Esophagus mucosa (tissue), 1 donor: ENCODE results near the gene ARL1. TPM values are rescaled to one million over a fixed set of nuclear protein-coding genes. Genes with fewer than 3 reads are reported as not detected.
"Not testable (repeated sequence)": the region's sequence is repeated elsewhere in the genome, so short reads cannot be mapped to it uniquely, and the experiment has no call there.

Experiments
- ATAC-seq: fragments of 200-7000 bp; cut with Tn5 transposase; one replicate; pipeline ENCODE4 v1.9.1; 2020
- total RNA-seq: library from RNA; stranded (reverse); gene quantifications from one replicate; pipeline ENCODE4 v1.2.4, GENCODE V29; 2023
- donor health status: DM: yes; HTN: yes; CAD: no.

Gene ARL1
- total RNA-seq = 62.3 TPM

DNA sequence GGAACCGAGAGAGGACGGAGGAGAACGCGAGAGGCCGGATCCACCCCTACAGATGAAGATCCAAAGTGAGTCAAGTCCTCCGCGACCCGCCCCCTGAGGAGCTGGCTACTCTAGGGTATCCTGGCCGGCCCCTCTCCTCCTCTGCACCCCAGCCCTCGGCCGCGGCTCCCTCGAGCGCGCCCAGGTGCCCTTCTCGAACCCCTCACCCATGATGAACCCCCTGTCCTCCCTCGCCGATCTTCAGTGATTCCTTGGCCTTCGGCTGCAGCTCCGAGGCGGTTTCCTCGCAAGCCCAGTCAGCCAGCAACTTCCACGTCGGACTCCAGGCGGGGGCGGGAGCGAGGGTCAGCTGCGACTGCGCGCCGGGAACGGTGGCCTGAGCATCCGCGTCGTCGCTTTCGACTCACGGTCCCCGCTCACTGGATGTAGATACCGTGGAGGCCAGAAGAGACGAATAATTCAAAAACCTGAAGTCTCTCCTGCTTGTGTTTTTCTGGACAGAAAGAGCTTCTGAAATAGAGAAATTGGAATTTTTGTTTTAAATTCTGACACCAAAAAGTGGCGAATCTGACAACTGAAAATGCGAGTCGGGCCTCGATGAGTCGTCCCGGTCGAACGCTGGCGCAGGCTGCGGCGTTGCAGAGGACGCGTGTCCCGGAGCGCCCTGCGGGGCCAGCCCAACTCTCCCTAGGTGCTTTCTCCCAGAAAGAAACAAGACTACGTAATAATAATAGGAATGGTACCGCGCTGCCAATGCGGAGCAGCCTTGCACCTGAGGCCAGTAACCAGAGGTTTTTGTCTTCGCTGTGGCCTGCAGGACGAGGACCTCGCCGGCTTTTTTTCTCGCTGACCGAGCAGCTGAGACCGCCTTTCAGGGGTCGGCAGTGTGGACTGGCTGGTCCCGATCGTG lies at the start of gene ARL1:
Gene ARL1 (minus strand): TSS at position 337 of the 910 bp plus-strand sequence. CDS start 127 bp downstream, at position 210.
- ATAC-seq = peak; percentile 89

DNA sequence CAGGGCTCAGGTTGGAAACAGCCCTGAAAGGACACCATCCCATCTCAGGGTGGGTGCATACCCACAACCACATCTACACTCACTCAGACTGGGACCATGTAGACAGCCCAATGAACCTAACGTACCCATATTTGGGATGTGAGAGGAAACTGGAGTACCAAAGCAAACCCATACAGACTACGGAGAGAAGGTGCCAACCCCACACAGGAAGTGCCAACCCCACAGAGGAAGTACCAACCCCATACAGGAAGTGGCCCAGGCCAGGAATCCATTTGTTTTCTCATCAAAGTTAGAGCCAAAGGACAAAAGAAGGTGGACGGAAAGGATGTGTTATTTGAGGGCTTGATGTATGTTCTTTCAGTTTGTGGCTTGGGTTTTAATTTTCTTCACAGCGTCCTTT lies 48.1 kb upstream of the ARL1 start:
- peak; percentile 10 for ATAC-seq

DNA sequence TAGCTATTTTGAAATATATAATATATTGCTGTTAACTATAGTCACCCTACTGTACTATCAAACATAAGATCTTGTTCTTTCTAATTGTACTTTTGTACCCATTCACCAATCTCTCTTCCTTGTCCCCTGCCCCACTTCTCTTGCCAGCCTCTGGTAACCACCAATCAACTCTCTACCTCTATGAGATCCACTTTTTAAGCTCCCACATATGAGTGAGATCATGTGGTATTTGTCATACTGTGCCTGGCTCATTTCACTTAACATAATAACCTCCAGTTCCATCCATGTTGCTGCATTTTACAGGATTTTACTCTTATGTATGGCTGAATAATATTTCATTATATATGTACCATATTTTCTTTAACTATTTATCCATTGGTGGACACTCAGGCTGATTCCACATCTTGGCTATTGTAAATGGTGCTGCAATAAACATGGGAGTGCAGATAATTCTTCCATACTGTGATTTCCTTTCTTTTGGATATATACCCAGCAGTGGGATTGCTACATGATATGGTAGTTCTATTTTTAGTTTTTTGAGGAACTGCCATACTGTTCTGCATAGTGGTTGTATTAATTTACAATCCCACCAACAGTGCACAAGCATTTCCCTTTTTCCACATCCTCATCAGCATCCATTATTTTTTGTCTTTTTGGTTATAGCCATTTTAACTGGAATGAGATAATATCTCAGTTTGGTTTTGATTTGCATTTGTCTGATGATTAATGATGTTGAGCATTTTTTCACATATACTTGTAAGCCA lies 34.1 kb upstream of the ARL1 start:
- ATAC-seq = no peak

DNA sequence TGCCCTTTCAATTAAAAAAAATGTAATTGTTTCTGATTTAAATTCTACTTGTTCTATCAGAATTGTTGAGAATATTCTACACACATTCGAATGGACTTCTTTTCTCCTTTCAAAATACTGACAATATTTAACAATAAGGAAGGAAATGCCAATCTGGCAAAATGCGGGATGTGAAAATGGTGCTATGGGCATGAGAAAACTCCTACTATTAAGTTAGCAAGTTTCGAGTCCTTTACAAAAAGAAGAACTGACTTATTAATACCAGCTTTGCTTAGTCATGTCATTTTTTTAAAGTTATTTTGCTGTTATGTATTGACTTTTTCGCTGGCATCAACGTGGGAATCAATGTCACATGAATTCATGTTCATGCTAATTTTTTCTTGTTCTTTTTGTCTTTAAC lies 31.7 kb upstream of the ARL1 start:
- no peak for ATAC-seq

GRCh38 chr12:101436136-101436535 lies 28.6 kb upstream of the ARL1 start:
- peak; percentile 78 for ATAC-seq

GRCh38 chr12:101430456-101430855 lies 22.9 kb upstream of the ARL1 start:
- no peak for ATAC-seq

DNA sequence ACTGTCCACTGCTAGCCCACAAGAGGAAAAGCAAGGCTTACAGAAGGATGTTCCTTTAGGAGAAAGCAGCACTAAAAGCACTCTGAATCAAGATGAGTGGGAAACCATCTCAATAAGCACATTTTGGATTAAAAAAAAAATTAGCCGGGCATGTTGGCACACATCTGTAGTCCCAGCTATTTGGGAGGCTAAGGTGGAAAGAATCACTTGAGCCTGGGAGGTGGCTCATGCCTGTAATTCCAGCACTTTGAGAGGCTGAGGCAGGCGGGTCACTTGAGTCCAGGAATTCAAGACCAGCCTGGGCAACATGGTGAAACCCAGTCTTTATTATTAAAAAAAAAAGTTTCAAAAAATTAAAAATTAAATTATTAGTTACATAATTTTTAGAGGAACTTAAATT lies 17.0 kb upstream of the ARL1 start:
- no peak for ATAC-seq

DNA sequence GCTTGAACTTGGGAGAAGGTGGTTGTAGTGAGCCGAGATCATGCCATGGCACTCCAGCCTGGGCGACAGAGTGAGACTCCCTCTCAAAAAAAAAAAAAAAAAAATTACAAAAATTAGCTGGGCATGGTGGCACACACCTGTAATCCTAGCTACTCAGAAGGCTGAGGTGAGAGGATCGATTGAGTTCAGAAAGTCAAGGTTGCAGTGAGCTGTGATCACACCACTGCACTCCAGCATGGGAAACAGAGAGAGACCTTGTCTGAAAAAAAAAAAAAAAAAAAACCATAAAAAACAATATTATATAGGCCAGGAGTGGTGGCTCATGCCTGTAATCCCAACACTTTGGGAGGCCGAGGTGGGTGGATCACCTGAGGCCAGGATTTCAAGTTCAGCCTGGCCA lies 14.5 kb upstream of the ARL1 start:
- ATAC-seq = not testable (repeated sequence)

DNA sequence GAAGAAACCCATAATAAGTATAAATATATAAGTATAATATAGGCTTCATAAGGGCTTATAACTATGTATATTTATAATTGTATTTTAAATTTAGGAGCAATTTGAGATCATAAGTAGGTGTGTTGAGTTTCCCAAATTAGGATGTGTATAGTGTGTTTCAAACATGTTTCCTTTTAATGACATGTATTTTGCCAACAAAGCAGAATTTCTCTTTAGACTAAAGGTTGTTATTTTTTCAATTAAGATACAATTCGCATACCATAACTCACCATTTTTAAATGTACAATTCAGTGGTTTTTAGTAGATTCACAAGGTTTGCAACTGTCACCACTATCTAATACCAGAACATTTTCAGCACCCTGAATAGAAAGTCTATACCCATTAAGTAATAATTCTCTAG lies 7.7 kb upstream of the ARL1 start:
- ATAC-seq = no peak

GRCh38 chr12:101414533-101415119 lies 7.1 kb upstream of the ARL1 start:
- peak; percentile 32 for ATAC-seq

DNA sequence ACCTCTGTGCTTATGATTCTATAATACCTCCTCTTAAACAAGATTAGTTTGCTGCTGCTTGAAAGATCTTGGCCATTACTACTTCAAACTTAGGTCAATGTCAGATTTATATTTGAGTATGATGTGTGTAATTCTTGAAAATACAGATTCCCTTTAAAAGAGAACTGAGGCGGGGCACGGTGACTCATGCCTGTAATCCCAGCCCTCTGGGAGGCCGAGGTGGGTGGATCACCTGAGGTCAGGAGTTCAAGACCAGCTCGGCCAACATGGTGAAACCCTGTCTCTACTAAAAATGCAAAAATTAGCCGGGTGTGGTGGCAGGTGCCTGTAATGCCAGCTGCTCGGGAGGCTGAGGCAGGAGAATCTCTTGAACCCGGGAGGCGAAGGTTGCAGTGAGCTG lies 2.6 kb upstream of the ARL1 start:
- not testable (repeated sequence) for ATAC-seq

DNA sequence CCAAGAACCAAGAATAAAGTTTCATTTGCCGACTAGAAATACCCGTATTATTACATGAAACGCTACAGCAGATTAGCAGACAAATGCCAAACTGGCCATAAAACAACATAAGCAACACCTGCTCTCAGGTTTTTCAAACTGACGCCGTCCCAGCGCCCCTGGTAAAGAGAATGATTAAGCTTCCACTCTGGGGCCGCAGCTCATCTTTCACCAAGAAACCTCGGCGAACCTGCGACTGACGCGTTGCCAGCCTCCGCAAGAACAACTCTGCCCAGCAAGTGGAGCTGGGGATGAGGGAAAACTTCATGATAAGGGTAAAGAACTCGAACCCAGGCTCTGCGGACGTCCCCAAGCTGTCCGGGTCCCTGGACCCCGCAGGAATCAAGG lies 530 bp downstream of the ARL1 start:
- no peak for ATAC-seq

DNA sequence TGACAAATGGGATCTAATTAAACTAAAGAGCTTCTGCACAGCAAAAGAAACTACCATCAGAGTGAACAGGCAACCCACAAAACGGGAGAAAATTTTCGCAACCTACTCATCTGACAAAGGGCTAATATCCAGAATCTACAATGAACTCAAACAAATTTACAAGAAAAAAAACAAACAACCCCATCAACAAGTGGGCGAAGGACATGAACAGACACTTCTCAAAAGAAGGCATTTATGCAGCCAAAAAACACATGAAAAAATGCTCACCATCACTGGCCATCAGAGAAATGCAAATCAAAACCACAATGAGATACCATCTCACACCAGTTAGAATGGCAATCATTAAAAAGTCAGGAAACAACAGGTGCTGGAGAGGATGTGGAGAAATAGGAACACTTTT lies 16.4 kb downstream of the ARL1 start:
- ATAC-seq = not testable (repeated sequence)

GRCh38 chr12:101379149-101379548 lies 28.4 kb downstream of the ARL1 start:
- no peak for ATAC-seq

GRCh38 chr12:101375573-101375972 lies 32.0 kb downstream of the ARL1 start:
- ATAC-seq = no peak

GRCh38 chr12:101372431-101372830 lies 35.1 kb downstream of the ARL1 start:
- ATAC-seq = no peak

GRCh38 chr12:101368016-101368415 lies 39.6 kb downstream of the ARL1 start:
- ATAC-seq = no peak

DNA sequence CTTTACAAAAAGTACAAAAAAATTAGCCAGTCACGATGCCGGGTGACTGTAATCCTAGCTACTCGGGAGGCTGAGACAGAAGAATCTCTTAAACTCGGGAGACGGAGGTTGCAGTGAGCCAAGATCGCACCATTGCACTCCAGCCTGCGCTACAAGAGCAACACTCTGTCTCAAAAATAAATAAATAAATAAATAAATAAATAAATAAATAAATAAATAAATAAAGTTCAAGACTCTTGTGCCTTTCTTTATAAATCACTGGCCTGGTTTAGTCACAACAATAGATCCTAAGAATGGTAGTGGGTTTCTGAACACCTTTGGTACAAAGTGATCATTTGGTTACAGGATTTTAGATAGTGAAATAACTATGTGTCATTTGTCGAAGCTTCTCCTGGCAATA lies 46.1 kb downstream of the ARL1 start:
- no peak for ATAC-seq

DNA sequence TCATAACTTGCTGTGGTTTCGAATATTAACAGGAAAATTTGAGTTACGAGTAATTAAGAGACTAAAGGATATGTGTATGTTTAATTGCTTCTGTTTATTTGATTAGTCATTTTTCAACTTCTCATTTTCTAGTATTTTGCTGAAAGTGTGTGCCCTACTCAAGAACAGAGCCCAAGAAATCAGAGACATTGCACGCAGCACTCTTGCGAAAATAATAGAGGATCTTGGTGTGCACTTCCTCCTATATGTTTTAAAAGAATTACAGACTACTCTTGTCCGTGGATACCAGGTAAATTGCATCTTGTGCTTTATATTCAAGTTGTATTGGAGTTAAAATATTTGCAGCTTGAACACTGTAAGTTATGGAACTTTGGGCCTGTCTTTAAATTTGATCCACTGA lies 50.8 kb downstream of the ARL1 start:
- no peak for ATAC-seq

DNA sequence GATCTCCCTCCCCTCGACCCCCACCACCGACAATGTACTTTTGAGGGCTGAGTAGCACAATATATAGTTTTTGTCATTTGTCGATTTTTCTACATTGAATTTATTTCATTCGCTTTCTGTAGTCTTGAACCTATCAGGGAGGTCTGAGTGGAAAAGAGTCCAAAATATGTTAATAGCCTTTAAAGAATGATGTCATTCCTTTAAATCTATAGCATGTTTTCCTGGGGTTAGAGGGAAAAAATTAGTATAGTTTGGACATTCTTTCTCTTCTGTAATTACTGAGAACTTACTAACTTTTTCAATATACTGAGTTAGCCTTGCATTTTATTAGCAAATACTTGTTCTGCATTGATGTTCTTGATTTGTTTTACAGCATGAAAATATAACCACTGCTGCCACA lies 55.9 kb downstream of the ARL1 start:
- no peak for ATAC-seq

- ATAC-seq = no peak
Measured at GRCh38 chr12:101343893-101344292, 63.7 kb downstream of the ARL1 start.
